K562 (cell line): Measurements from ENCODE around the gene PGRMC2. TPM values are rescaled to one million over a fixed set of nuclear protein-coding genes. Genes with fewer than 3 reads are reported as not detected.

ENCODE experiments used
- EP300 ChIP-seq: IDR thresholded peaks from 2 replicates; pipeline ENCODE4 v1.6.1; 2012; ENCODE audit warnings: low read length, improper control_type of control experiment
- MGA ChIP-seq: fragments of 450-650 bp; IDR thresholded peaks from 2 replicates; pipeline ENCODE4 v1.6.1; 2016; ENCODE audit warnings: mild to moderate bottlenecking, moderate library complexity
- PHF20 ChIP-seq: fragments of 450-650 bp; IDR thresholded peaks from 2 replicates; pipeline ENCODE4 v1.6.1; 2018; ENCODE audit not compliant: partially characterized antibody
- POLR2AphosphoS5 ChIP-seq: IDR thresholded peaks from 2 replicates; pipeline ENCODE4 v1.6.1; 2011; ENCODE audit warnings: mild to moderate bottlenecking, low read depth, low read length, moderate library complexity; ENCODE audit not compliant: control insufficient read depth, insufficient read depth
- STAT5A ChIP-seq: IDR thresholded peaks from 2 replicates; pipeline ENCODE4 v1.6.1; 2012; ENCODE audit warnings: low read length, inconsistent platforms, borderline replicate concordance
- THRA ChIP-seq: fragments of 450-650 bp; IDR thresholded peaks from 2 replicates; pipeline ENCODE4 v1.6.1; 2017; ENCODE audit warnings: mild to moderate bottlenecking, moderate library complexity
- ZNF586 ChIP-seq: fragments of 450-650 bp; formaldehyde crosslinking; conservative IDR thresholded peaks from 2 replicates; pipeline ENCODE4 v1.4.0; 2020; ENCODE audit warnings: mild to moderate bottlenecking, moderate library complexity
- polyA plus RNA-seq, 8 experiments: library from polyadenylated mRNA; depleted of rRNA in 4 of 8; stranded (reverse) in 5 of 8; unstranded in 3 of 8; fragments of >200 nt; fragmentation: Nextera tagmentation in 2 of 8; fragmentation: Illumina TruSeq in 1 of 8; extraction: Ambion mirVana in 2 of 8; extraction: Trizol in 1 of 8; gene quantifications; 2 replicates each; pipeline versions ENCODE4 v1.2.1 to v1.2.3, GENCODE V29; 2011 to 2014; ENCODE audit warnings: inconsistent platforms in 1 of 8, missing spikeins in 1 of 8
- total RNA-seq, 7 experiments: library from RNA; depleted of rRNA in 6 of 7; stranded (reverse); fragments of >200 nt in 6 of 7; fragmentation: Illumina TruSeq in 2 of 7; extraction: Trizol in 2 of 7; gene quantifications; 2 replicates each; pipeline versions ENCODE4 v1.2.1 to v1.2.3, GENCODE V29; 2011 to 2021; ENCODE audit warnings: low replicate concordance in 1 of 7

Gene PGRMC2
- total and polyA plus RNA-seq, 9 of the 15 experiments (the other 6 are each of a cell fraction or from before 2014, with no cell fraction given): 12.4 to 81.3 (median 22.7) TPM

DNA sequence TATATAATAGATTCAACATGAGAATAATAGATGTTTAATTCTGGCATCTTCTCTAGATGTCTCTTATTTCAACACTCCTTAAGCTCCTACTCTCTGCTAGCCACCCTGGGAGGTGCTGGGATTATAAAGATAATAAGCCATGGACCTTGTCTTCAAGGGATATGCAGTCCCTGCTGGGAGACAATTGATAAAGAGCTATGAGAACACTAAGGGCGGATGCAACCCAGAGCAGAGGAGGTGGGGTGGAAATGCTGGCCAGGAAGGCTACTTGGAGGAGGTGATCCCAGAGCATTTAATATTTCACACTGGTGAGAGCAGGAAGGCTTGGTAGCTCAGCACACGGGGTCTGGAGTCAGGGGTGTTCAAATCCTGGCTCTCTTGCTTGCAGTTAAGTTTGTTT lies 18.3 kb upstream of the PGRMC2 start (continued):
- TF ChIP-seq MGA (no peak), STAT5A (no peak; the same call in 1 of the 2 replicates), PHF20 (no peak), ZNF586 (CRISPR knock-in tag) (no peak), EP300 (peak; percentile 43; the same call in 1 of the 2 replicates), THRA (no peak), POLR2AphosphoS5 (peak; percentile 56; the same call in 1 of the 2 replicates)
